Astrocyte (in vitro differentiated cells and primary cell): Measurements from ENCODE around the gene PPP2R3A.
"Not testable (repeated sequence)": the region's sequence is repeated elsewhere in the genome, so short reads cannot be mapped to it uniquely, and the experiment has no call there.

Experiments
- EZH2 ChIP-seq: IDR thresholded peaks from 2 replicates; pipeline ENCODE4 v1.6.1; 2012; ENCODE audit warnings: mild to moderate bottlenecking, low read length, inconsistent platforms; ENCODE audit not compliant: insufficient read depth
- TF ChIP-seq, protein P1 (sequence below): IDR thresholded peaks from 2 replicates; pipeline ENCODE4 v1.5.1; 2011; ENCODE audit warnings: low read depth, mild to moderate bottlenecking, inconsistent platforms, low read length, moderate library complexity; ENCODE audit not compliant: insufficient read depth

DNA sequence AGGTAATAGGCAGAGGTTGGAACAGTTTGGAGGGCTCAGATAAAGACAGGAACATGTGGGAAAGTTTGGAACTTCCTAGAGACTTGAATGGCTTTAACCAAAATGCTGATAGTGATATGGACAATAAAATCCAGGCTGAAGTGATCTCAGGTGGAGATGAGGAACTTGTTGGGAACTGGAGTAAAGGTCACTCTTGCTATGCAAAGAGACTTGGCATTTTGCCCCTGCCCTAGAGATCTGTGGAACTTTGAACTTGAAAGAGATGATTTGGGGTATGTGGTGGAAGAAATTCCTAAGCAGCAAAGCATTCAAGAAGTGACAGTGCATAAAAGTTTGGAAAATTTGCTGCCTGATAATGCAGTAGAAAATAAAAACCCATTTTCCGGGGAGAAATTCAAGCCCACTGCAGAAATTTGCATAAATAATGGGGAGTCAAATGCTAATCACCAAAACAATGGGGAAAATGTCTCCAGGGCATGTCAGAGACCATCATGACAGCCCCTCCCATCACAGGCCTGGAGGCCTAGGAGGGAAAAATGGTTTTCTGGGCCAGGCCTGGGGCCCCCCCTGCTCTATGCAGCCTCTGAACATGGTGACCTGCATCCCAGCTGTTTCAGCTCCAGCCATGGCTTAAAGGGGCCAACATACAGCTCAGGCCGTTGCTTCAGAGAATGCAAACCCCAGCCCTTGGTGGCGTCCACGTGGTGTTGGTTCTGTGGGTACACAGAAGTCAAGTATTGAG, 118.3 kb downstream of the PPP2R3A start:
- TF ChIP-seq, protein P1, sequence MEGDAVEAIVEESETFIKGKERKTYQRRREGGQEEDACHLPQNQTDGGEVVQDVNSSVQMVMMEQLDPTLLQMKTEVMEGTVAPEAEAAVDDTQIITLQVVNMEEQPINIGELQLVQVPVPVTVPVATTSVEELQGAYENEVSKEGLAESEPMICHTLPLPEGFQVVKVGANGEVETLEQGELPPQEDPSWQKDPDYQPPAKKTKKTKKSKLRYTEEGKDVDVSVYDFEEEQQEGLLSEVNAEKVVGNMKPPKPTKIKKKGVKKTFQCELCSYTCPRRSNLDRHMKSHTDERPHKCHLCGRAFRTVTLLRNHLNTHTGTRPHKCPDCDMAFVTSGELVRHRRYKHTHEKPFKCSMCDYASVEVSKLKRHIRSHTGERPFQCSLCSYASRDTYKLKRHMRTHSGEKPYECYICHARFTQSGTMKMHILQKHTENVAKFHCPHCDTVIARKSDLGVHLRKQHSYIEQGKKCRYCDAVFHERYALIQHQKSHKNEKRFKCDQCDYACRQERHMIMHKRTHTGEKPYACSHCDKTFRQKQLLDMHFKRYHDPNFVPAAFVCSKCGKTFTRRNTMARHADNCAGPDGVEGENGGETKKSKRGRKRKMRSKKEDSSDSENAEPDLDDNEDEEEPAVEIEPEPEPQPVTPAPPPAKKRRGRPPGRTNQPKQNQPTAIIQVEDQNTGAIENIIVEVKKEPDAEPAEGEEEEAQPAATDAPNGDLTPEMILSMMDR, result not testable (repeated sequence)
- TF ChIP-seq EZH2, result not testable (repeated sequence)
